ENCODE data around the gene C19orf33. TPM values are rescaled to one million over a fixed set of nuclear protein-coding genes. Genes with fewer than 3 reads are reported as not detected.
A peak's percentile ranks its signal among the peaks of the same experiment; 100 is the strongest.

Gene C19orf33
- total RNA-seq, 2 donors from 2014 or later = 2.9 to 13.2 TPM

DNA sequence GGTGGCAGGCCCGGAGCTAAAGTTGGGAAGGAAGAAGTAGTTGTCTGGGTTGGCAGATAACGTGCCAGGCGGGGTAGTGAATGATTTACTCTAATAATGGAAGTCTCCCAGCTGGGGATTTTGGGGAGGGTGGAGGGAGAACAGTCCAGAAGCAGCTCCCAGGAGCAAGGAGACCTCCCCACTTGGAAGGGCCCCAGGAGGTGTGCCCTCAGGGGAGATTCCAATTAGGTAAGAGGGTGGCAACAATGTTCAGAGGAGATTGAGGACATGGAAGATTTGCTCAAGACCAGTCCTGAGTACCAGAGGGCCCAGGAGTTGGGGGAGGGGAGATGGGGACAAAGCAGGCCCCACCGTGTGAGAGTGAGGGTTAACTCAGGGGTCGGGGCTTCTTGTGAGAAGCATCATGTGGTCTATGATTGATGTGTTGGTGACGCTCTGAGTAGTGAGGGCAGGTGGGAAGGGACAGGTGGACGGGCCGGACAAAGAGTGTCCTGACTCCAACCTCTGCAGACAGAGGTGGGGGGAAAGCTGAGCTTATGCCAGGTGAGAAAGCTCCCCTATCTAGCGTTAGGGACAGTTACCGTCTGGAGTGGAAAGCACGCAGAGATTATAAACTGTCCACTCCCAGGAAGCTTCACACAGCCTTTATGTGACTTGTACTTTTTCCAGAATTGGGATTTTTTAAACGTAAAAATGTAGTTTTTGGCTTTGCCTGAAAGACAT is 36.1 kb upstream of the C19orf33 start:
- peaks cover 74% of the 10 kb centered on the region for H3K4me1 Mint-ChIP-seq
- H3K9ac ChIP-seq (ENCODE audit: extremely low read depth, low read length, poor library complexity, severe bottlenecking) = no peak overlapping the region
- H3K36me3 ChIP-seq (ENCODE audit: control insufficient read depth, insufficient read depth, low read length) = peaks cover 3% of the 10 kb centered on the region
- peaks cover 5% of the 10 kb centered on the region for H3K36me3 Mint-ChIP-seq (ENCODE audit: low read depth)
- H3K27me3 ChIP-seq (ENCODE audit: control insufficient read depth, insufficient read depth, low read length, poor library complexity, severe bottlenecking) = no peaks in the 10 kb centered on the region
- peak overlapping the region; percentile 99 for H3K4me3 Mint-ChIP-seq
- H3K9me3 ChIP-seq (ENCODE audit: control insufficient read depth, low read length) = no peaks in the 10 kb centered on the region
- TF ChIP-seq, protein P1, sequence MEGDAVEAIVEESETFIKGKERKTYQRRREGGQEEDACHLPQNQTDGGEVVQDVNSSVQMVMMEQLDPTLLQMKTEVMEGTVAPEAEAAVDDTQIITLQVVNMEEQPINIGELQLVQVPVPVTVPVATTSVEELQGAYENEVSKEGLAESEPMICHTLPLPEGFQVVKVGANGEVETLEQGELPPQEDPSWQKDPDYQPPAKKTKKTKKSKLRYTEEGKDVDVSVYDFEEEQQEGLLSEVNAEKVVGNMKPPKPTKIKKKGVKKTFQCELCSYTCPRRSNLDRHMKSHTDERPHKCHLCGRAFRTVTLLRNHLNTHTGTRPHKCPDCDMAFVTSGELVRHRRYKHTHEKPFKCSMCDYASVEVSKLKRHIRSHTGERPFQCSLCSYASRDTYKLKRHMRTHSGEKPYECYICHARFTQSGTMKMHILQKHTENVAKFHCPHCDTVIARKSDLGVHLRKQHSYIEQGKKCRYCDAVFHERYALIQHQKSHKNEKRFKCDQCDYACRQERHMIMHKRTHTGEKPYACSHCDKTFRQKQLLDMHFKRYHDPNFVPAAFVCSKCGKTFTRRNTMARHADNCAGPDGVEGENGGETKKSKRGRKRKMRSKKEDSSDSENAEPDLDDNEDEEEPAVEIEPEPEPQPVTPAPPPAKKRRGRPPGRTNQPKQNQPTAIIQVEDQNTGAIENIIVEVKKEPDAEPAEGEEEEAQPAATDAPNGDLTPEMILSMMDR (conservative IDR thresholded peaks at IDR 0.05) = no peak
- no peak overlapping the region for H3K27ac ChIP-seq (ENCODE audit: low read depth, low read length)
- no peaks in the 10 kb centered on the region for H3K27me3 Mint-ChIP-seq (ENCODE audit: insufficient read depth)
- H3K9me3 Mint-ChIP-seq = no peaks in the 10 kb centered on the region
- peak overlapping the region; percentile 88 for H3K27ac Mint-ChIP-seq
- DNase-seq = no peak
- peaks cover 8% of the 10 kb centered on the region for H3K4me1 ChIP-seq (ENCODE audit: control insufficient read depth, insufficient read depth, low read length)
- WGBS, 2 experiments (ENCODE audit: insufficient coverage in 1 of 2, insufficient read length in 1 of 2) = 80 to 85% methylated on average over 8 to 12 of the region's 12 CpGs
- H3K4me3 ChIP-seq (ENCODE audit: low read length) = peak overlapping the region; percentile 98

DNA sequence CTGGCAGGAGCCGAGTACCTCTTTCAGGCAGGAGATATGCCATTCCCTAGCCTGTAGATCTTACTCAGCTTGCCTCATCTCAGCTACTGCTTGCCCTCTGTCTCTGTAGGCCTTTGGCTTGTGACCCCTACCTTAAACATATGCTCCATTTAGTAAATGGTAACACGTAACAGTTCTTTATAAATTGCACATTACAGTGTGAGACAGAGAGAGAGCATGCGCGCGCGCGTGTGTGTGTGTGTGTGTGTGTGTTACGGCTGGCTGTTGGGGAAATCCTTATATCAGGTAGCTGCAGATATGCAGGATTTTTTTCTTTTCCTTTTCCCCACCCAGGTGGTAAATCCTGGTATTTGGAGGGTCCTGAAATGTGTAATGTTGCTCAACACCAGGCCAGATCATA is 35.5 kb upstream of the C19orf33 start:
- DNase-seq = no peak
- Histone ChIP-seq H3K27ac (ENCODE audit: low read depth, low read length) (no peak overlapping the region), H3K9ac (ENCODE audit: extremely low read depth, low read length, poor library complexity, severe bottlenecking) (no peak overlapping the region), H3K36me3 (ENCODE audit: control insufficient read depth, insufficient read depth, low read length) (peaks cover 3% of the 10 kb centered on the region), H3K9me3 (ENCODE audit: control insufficient read depth, low read length) (no peaks in the 10 kb centered on the region), H3K4me3 (ENCODE audit: low read length) (peak overlapping the region; percentile 98), H3K4me1 (ENCODE audit: control insufficient read depth, insufficient read depth, low read length) (peaks cover 11% of the 10 kb centered on the region), H3K27me3 (ENCODE audit: control insufficient read depth, insufficient read depth, low read length, poor library complexity, severe bottlenecking) (no peaks in the 10 kb centered on the region)
- WGBS, 2 experiments (ENCODE audit: insufficient coverage in 1 of 2, insufficient read length in 1 of 2) = 73 to 86% methylated on average over 1 to 7 of the region's 8 CpGs
- peak overlapping the region; percentile 88 for H3K27ac Mint-ChIP-seq
- peaks cover 75% of the 10 kb centered on the region for H3K4me1 Mint-ChIP-seq
- H3K36me3 Mint-ChIP-seq (ENCODE audit: low read depth) = peaks cover 5% of the 10 kb centered on the region
- H3K27me3 Mint-ChIP-seq (ENCODE audit: insufficient read depth) = no peaks in the 10 kb centered on the region
- TF ChIP-seq, protein P1 (conservative IDR thresholded peaks at IDR 0.05) = no peak
- no peaks in the 10 kb centered on the region for H3K9me3 Mint-ChIP-seq
- no peak overlapping the region for H3K4me3 Mint-ChIP-seq

- Mint-ChIP-seq H3K27ac (peak overlapping the region; percentile 71), H3K4me1 (peaks cover 75% of the 10 kb centered on the region), H3K4me3 (peak overlapping the region; percentile 16), H3K36me3 (ENCODE audit: low read depth) (peaks cover 15% of the 10 kb centered on the region), H3K27me3 (ENCODE audit: insufficient read depth) (no peaks in the 10 kb centered on the region), H3K9me3 (no peaks in the 10 kb centered on the region)
- peak overlapping the region; percentile 55 for H3K4me3 ChIP-seq (ENCODE audit: low read length)
- H3K9me3 ChIP-seq (ENCODE audit: control insufficient read depth, low read length) = no peaks in the 10 kb centered on the region
- H3K9ac ChIP-seq (ENCODE audit: extremely low read depth, low read length, poor library complexity, severe bottlenecking) = peak overlapping the region; percentile 17
- peaks cover 12% of the 10 kb centered on the region for H3K36me3 ChIP-seq (ENCODE audit: control insufficient read depth, insufficient read depth, low read length)
- DNase-seq = no peak
- H3K27ac ChIP-seq (ENCODE audit: low read depth, low read length) = peak overlapping the region; percentile 34
- H3K4me1 ChIP-seq (ENCODE audit: control insufficient read depth, insufficient read depth, low read length) = peaks cover 11% of the 10 kb centered on the region
- TF ChIP-seq, protein P1 (conservative IDR thresholded peaks at IDR 0.05) = no peak
- no peaks in the 10 kb centered on the region for H3K27me3 ChIP-seq (ENCODE audit: control insufficient read depth, insufficient read depth, low read length, poor library complexity, severe bottlenecking)
- WGBS, 2 experiments (ENCODE audit: insufficient coverage in 1 of 2, insufficient read length in 1 of 2) = 73 to 79% methylated on average over 5 of the region's 5 CpGs
Measured at GRCh38 chr19:38270587-38271167, 33.4 kb upstream of the C19orf33 start.
